Esophagus muscularis mucosa (tissue), 3 donors: ENCODE data around the gene COL26A1.

Experiments used
- POLR2AphosphoS5 ChIP-seq, 2 donors: sonication (generic); formaldehyde crosslinking; IDR thresholded peaks; one replicate each; pipeline ENCODE4 v1.6.1; 2017; ENCODE audit warnings: antibody characterized with exemption in 2 of 2
- TF ChIP-seq, protein P1 (sequence below), 3 experiments: fragments of 200-600 bp in 2 of 3; fragments of 450-650 bp in 1 of 3; sonication (generic) in 2 of 3; IDR thresholded peaks; one replicate each; pipeline ENCODE4 v1.5.1; 2017 to 2019; ENCODE audit warnings: antibody characterized with exemption in 3 of 3, mild to moderate bottlenecking in 2 of 3, moderate library complexity in 1 of 3

DNA sequence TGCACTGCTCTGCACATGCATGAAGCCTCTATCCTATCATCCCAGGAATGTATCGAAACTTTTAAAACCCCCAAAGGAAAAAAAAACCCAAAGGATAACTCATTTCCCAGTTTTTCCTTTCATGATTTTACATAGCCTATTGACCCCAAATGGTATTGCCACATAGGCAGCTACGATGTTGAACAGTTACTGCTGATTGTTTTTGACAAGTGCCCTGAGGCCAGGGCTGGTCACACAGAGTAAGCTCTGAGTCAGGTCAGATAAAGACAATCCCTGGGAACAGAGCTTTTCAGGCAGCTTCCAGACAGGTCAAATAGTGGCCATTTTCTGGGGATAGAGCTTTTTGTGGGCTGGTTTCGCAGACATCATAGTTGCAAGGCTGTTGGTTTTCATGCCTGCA, 214.3 kb downstream of the COL26A1 start:
- no peak for TF ChIP-seq POLR2AphosphoS5 (IDR thresholded peaks at IDR 0.05)
- TF ChIP-seq, protein P1, sequence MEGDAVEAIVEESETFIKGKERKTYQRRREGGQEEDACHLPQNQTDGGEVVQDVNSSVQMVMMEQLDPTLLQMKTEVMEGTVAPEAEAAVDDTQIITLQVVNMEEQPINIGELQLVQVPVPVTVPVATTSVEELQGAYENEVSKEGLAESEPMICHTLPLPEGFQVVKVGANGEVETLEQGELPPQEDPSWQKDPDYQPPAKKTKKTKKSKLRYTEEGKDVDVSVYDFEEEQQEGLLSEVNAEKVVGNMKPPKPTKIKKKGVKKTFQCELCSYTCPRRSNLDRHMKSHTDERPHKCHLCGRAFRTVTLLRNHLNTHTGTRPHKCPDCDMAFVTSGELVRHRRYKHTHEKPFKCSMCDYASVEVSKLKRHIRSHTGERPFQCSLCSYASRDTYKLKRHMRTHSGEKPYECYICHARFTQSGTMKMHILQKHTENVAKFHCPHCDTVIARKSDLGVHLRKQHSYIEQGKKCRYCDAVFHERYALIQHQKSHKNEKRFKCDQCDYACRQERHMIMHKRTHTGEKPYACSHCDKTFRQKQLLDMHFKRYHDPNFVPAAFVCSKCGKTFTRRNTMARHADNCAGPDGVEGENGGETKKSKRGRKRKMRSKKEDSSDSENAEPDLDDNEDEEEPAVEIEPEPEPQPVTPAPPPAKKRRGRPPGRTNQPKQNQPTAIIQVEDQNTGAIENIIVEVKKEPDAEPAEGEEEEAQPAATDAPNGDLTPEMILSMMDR (IDR thresholded peaks at IDR 0.05) = no peak
